ENCODE measurements around the gene CCDC34.

GRCh38 chr11:27402450-27402849 is 39.4 kb upstream of the CCDC34 start:
- no peak for TF ChIP-seq SIN3A (IDR thresholded peaks at IDR 0.05; ENCODE audit: borderline replicate concordance, insufficient read depth, low read length)
- TF ChIP-seq POLR2AphosphoS5 (IDR thresholded peaks at IDR 0.05; ENCODE audit: low read depth, low read length): no peak
- no peak for TF ChIP-seq TAF1 (IDR thresholded peaks at IDR 0.05; ENCODE audit: borderline replicate concordance, insufficient read depth, low read length)
